Stimulated activated CD4-positive, alpha-beta T cell treated with anti-CD3 and anti-CD28 coated beads, Interleukin-4, amount 100 ng/mL, for 4 hours (primary cell): ENCODE measurements around the gene ANO3.
"Not testable (repeated sequence)": the region's sequence is repeated elsewhere in the genome, so short reads cannot be mapped to it uniquely, and the experiment has no call there.

Experiments used
- DNase-seq, 2 experiments: peaks; one replicate each; pipeline ENCODE4 v3.0.0-alpha.2; 2020

Gene ANO3

GRCh38 chr11:26579683-26580082 is 247.8 kb downstream of the ANO3 start:
- no peak for DNase-seq

GRCh38 chr11:26580929-26581328 is 249.0 kb downstream of the ANO3 start:
- DNase-seq: no peak

GRCh38 chr11:26583550-26583949 is 251.6 kb downstream of the ANO3 start:
- no peak for DNase-seq

- DNase-seq: no peak
These were observed 252.9 kb downstream of the ANO3 start for GRCh38 chr11:26584818-26585217.

GRCh38 chr11:26587073-26587472 is 255.1 kb downstream of the ANO3 start:
- DNase-seq: no peak

GRCh38 chr11:26593691-26594090 is 261.8 kb downstream of the ANO3 start:
- no peak for DNase-seq

GRCh38 chr11:26595207-26595865 is 263.4 kb downstream of the ANO3 start:
- not testable (repeated sequence) for DNase-seq

- not testable (repeated sequence) for DNase-seq
These were observed 265.2 kb downstream of the ANO3 start for GRCh38 chr11:26597049-26597689.

GRCh38 chr11:26597899-26598298 is 266.0 kb downstream of the ANO3 start:
- no peak for DNase-seq

- no peak for DNase-seq
These were observed 267.5 kb downstream of the ANO3 start for GRCh38 chr11:26599425-26599824.

- no peak for DNase-seq
These were observed 268.0 kb downstream of the ANO3 start for GRCh38 chr11:26599876-26600434.

- DNase-seq: no peak
These were observed 276.0 kb downstream of the ANO3 start for GRCh38 chr11:26607725-26608506.

GRCh38 chr11:26608507-26609146 is 276.7 kb downstream of the ANO3 start:
- no peak for DNase-seq

GRCh38 chr11:26613759-26614158 is 281.8 kb downstream of the ANO3 start:
- DNase-seq: no peak

- DNase-seq: no peak
These were observed 286.5 kb downstream of the ANO3 start for GRCh38 chr11:26618441-26618840.

- DNase-seq: no peak
These were observed 288.5 kb downstream of the ANO3 start for GRCh38 chr11:26620282-26621045.

- DNase-seq: no peak
These were observed 289.2 kb downstream of the ANO3 start for GRCh38 chr11:26621132-26621531.

- no peak for DNase-seq
These were observed 290.3 kb downstream of the ANO3 start for GRCh38 chr11:26622181-26622580.

- no peak for DNase-seq
These were observed 291.2 kb downstream of the ANO3 start for GRCh38 chr11:26623076-26623659.

- DNase-seq: no peak
These were observed 294.4 kb downstream of the ANO3 start for GRCh38 chr11:26626346-26626745.

GRCh38 chr11:26632691-26633159 is 300.8 kb downstream of the ANO3 start:
- DNase-seq: no peak

GRCh38 chr11:26643314-26643713 is 311.4 kb downstream of the ANO3 start:
- DNase-seq: not testable (repeated sequence)
